AG09309 (cell line): ENCODE measurements around the gene PRKCA.
"Not testable (repeated sequence)": the region's sequence is repeated elsewhere in the genome, so short reads cannot be mapped to it uniquely, and the experiment has no call there.

ENCODE experiments used
- DNase-seq: peaks from one replicate; pipeline ENCODE4 v3.0.0-alpha.2; 2010; ENCODE audit warnings: low read depth
- H3K4me3 ChIP-seq: 2 replicates; pipeline ENCODE4 v1.5.1; 2011; ENCODE audit warnings: mild to moderate bottlenecking, low read depth, low read length, moderate library complexity; ENCODE audit not compliant: control insufficient read depth
- TF ChIP-seq, protein P1 (sequence below): IDR thresholded peaks from 2 replicates; pipeline ENCODE4 v1.5.1; 2011; ENCODE audit warnings: mild to moderate bottlenecking, low read depth, low read length, inconsistent platforms; ENCODE audit not compliant: insufficient read depth, control insufficient read depth; ENCODE audit errors: missing control alignments

PRKCA gene

DNA sequence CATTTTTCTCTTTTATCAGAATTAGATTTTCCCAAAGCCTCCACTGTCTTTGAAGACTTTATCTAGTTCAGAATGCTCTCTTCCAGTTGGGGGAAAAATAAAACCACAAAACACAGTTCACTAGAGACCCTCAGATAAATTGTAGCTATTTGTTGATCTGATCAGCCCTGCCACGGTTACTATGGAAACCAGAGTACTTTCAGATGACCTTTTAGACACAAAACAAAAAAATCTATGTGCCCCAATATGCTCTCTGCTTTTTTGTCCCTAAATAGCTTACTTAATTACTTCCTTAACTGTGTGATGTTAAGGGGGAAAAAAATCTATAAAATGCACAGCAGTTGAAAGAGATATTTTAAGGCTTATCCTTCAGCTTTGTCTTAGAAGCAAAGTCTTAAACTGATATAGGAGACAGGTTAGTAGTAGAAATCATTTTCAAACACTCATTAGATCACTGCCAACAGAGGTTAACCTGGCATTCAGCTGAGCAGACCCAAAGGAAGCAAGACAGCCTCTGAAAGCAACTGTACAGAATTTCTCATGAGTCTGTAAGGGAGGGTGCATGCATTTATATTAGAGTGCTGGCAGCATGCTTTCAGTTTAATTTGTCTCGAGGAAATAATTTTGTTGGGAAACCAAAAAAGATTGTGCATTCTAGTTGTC, 402.6 kb downstream of the PRKCA start:
- no peak overlapping the region for H3K4me3 ChIP-seq
- TF ChIP-seq, protein P1, sequence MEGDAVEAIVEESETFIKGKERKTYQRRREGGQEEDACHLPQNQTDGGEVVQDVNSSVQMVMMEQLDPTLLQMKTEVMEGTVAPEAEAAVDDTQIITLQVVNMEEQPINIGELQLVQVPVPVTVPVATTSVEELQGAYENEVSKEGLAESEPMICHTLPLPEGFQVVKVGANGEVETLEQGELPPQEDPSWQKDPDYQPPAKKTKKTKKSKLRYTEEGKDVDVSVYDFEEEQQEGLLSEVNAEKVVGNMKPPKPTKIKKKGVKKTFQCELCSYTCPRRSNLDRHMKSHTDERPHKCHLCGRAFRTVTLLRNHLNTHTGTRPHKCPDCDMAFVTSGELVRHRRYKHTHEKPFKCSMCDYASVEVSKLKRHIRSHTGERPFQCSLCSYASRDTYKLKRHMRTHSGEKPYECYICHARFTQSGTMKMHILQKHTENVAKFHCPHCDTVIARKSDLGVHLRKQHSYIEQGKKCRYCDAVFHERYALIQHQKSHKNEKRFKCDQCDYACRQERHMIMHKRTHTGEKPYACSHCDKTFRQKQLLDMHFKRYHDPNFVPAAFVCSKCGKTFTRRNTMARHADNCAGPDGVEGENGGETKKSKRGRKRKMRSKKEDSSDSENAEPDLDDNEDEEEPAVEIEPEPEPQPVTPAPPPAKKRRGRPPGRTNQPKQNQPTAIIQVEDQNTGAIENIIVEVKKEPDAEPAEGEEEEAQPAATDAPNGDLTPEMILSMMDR = no peak
- no peak for DNase-seq

DNA sequence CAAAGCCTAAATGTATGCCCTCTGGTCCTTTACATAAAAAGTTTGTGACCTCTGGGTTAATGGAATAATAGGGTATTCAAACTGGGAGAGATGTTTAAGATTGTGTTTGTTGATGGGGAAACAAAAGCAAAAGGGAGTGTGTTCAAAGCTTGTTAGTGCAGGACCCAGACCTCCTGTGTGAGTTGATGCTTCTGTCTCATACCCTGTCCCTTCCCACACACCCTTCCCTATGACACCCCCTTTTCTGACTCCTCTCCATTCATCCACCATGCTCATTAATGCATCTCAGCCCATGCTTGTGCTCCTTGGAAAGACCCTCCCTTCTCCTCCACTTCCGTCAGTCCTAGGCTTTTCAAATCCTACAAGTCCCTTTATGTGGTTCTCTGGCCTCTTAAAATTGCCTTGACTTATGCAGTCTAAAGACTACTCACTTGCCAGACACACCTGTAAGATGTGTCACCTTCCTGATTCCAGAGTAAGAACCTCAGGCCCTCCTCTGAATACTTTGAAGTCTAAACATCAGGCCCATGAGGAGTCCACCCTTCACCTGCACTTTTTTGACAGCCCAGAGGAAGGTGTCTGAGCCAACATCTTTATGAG, 404.5 kb downstream of the PRKCA start:
- H3K4me3 ChIP-seq = no peak overlapping the region
- no peak for DNase-seq
- TF ChIP-seq, protein P1 = no peak

DNA sequence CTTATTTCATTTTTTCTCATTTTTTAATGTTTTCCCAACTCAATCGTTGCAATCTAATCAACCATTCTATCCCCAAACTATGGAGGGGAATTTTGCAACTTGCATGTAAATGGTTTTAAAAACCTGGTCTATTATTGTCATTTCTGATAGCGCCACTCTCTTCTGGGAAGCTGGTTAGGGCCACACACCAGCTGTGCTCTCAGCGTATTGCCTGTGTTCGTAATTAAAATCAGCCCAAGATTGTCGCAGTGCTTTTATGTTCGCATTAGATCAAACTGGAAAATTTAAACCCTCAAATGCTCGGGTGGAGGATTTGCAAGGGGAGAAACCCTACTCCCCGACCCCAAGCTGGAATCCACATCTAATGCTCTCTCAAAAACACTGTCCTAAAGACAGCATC, 409.0 kb downstream of the PRKCA start:
- no peak overlapping the region for H3K4me3 ChIP-seq
- DNase-seq = no peak
- TF ChIP-seq, protein P1 = no peak

DNA sequence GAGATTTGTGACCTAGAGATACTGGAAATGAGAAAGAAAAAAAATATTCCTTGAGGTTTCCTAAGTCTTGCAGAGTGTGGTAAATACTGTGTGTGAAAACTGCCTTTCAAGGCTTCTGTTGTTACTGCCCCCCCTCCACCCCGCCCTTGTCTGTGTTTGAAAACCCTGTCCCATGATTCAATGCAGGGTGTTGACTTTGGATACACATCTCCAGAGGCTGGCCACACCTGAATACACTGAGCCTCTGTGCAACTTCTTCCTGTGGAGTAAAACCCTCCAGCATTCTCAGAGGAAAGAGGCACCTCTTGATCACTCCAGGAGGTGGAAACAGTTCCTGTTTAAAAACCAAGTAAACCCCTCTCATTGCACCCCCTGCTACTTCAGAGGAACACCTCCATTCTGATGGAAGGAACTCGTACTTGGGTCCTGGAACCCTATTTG, 409.5 kb downstream of the PRKCA start:
- DNase-seq = no peak
- TF ChIP-seq, protein P1 = no peak
- no peak overlapping the region for H3K4me3 ChIP-seq

DNA sequence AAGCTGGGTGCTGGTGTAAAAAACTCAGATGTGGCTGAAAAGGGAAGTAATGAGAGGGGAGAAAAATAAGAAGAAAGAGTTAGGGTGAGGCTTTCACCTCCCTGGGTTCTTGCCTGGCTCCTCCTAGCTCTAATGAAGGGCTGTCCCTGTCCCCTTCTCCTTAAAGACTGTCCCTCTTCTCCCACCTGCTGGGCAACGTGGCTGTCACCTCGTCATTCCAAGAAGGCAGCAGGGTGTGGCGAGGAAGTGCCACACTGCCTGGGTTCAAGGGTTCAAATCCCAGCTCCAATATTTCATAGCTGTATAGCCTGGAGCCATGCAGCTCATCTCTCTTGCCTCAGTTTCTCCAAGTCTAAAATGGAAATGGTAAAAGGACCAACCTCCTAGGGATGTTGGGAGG, 410.0 kb downstream of the PRKCA start:
- TF ChIP-seq, protein P1 = no peak
- DNase-seq = no peak
- no peak overlapping the region for H3K4me3 ChIP-seq

DNA sequence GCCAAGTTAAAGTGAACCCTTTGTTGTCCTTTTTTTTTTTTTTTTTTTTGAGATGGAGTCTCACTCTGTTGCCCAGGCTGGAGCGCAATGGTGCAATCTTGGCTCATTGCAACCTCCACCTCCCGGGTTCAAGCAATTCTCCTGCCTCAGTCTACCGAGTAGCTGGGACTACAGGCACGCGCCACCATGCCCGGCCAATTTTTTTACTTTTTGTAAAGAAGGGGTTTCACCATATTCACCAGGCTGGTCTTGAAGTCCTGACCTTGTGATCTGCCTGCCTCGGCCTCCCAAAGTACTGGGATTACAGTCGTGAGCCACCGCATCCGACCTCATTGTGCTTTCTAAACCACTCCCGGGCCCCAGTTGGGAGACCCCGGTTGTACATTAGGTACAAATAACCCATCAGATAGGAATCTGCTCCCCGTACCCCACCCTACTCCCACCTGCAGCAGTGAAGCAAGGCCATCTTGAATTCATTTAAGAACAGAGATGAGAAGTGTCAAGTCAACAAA, 410.7 kb downstream of the PRKCA start:
- H3K4me3 ChIP-seq, DNase-seq: not testable (repeated sequence)

DNA sequence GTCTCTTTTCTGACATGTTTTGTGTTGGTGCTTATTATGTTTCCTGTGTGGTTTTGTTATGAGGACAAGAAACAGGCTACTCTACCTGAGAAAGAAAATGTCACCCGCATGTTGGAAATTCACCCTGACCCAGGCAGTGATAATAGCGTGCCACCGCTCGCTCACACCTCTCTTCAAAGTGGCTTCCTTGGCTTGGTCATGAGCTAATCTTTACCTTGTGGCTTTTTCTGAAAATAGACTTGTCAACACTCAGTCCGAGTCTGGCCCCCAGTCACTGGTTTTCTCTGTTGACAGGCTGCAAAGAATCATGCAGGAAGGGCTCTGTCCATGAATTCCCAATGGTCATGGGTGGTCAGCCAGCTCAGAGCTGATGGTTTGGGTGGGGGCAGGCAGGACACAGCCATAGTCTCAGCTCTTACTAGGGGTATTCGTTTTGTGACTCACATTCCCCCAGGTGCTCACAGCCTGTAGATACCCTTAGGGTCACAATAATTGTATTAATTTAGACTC, 411.2 kb downstream of the PRKCA start:
- DNase-seq = no peak
- TF ChIP-seq, protein P1 = no peak
- no peak overlapping the region for H3K4me3 ChIP-seq
